Epithelial cell of proximal tubule (primary cell): Measurements from ENCODE around the gene TSPAN17. TPM values are rescaled to one million over a fixed set of nuclear protein-coding genes. Genes with fewer than 3 reads are reported as not detected.

ENCODE experiments used
- total RNA-seq: library from RNA; depleted of rRNA; stranded (reverse); fragments of >200 nt; gene quantifications from 2 replicates; pipeline ENCODE4 v1.2.3, GENCODE V29; 2015

TSPAN17 gene
- total RNA-seq, 1 donor from 2014 or later: 29.1 TPM

Other genes with a start within 250 kb of the TSPAN17 start
- 149 and 152 TPM in 2 replicates for gene CLTB, start 230.9 kb upstream of the TSPAN17 start, total RNA-seq
- gene FAF2, start 199.1 kb upstream of the TSPAN17 start, total RNA-seq: 32.9 and 35.7 TPM in 2 replicates
- 10.9 and 17.1 TPM in 2 replicates for gene RNF44, start 110.1 kb upstream of the TSPAN17 start, total RNA-seq
- not detected in 2 replicates for gene CDHR2, start 98.1 kb upstream of the TSPAN17 start, total RNA-seq
- 34.0 and 40.2 TPM in 2 replicates for gene GPRIN1, start 37.3 kb upstream of the TSPAN17 start, total RNA-seq
- 0.17 TPM in 1 of 2 replicates, not detected in the other for gene SNCB, start 16.9 kb upstream of the TSPAN17 start, total RNA-seq
- gene EIF4E1B, start 16.8 kb upstream of the TSPAN17 start, total RNA-seq: not detected in 2 replicates
- 0.07 and 1.2 TPM in 2 replicates for gene UNC5A, start 163.1 kb downstream of the TSPAN17 start, total RNA-seq